GM23248 (cell line): ENCODE results near the gene KCNV2.

Experiments
- EZH2 ChIP-seq: fragments of 200-600 bp; sonication (generic); IDR thresholded peaks from 2 replicates; pipeline ENCODE4 v1.6.1; 2018; ENCODE audit warnings: antibody characterized with exemption, mild to moderate bottlenecking; ENCODE audit not compliant: insufficient read depth, poor library complexity, severe bottlenecking
- EZH2phosphoT487 ChIP-seq: fragments of 200-600 bp; sonication (generic); IDR thresholded peaks from 2 replicates; pipeline ENCODE4 v1.6.1; 2018; ENCODE audit warnings: antibody characterized with exemption, moderate library complexity, mild to moderate bottlenecking, low read depth; ENCODE audit not compliant: insufficient read depth

- TF ChIP-seq EZH2 (no peak), EZH2phosphoT487 (no peak)
Observed at GRCh38 chr9:2764353-2764752, 47.0 kb downstream of the KCNV2 start.
